Measurements from ENCODE around the gene SCD5. TPM values are rescaled to one million over a fixed set of nuclear protein-coding genes. Genes with fewer than 3 reads are reported as not detected.

Gene SCD5
- total RNA-seq, 1 donor from 2014 or later = 57.4 TPM

DNA sequence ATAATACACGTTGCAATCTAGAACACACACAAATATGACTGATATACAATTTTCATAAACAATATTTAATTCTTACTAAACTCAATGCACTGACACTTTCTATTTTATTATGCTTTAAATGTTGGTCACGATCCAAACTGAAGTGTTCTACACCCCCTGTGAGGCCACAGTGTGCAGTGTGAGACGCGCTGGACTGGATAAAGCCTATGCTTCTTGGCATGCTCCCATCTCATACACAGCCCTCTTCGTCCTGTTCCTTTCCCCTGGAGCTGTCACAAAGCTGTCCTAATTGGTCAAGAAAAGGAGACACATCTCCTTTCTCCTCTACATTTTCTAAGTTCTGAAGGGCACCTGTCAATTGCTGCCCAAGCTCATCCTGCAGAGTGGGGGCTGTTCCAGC lies 72.0 kb downstream of the SCD5 start:
- no peak for DNase-seq (ENCODE audit: low read depth)

DNA sequence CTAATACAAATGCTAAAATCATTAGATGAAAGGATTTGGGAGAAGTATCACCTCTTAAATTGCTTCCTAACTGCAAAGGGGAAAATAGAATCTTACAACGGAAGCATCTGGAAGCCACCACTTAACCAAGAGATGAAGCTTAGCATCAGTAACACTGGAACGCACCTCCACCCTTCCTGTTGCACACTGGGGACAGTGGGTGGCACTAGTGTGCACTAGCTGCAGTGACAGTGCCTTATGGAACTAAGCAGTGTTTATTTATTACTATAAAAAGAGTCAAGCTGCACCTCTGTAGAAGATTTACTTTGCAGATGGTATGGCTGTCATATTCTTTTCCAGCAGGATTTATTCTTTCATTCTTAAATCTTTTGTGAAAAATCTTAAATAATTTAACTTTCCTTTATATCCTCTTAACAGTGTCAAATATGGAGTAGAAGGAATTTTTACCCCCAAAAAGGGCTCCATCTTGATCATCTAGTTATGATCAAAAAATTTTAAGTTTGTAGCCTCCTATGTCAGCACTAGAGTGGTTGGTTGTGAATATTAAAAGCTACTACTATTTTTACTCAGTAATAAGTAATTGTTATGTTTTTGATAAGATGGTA lies 76.7 kb downstream of the SCD5 start:
- peak; percentile 26 for DNase-seq (ENCODE audit: low read depth)

DNA sequence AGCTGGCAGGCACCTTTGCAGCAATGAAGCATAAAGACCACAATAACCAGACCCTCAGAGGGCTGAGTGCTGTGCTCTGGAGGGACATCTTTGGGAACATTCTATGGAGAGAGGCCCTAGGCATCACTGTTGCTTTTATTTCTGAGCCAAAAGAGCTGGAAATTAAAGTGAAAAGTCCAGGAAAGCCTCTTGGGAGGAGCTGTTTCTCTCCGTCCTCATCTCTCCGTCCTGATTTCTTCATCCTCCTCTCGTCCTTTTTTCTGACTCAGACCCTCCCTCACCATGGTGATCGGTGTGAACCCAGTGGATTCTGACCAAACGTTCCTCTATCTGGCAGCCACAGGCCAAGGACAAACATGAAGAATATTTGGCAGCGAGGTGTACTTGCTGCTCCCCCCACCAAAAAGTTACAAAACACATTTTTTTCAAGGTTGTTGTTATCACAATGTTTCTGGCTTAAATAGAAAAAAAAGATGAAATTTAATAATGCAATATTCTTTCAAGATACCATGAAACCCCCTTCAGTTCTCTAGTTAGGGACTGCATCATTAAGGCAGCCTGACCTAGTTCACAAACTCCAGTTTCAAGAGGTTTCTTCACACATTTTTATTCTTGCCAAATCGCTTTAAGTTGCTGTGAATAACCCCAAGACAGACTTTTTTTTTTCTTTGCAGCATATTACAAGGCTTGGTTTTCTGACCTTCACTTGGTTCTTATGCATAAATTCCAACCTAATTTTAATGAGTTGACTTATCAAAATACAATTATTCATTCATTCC lies 80.2 kb downstream of the SCD5 start:
- peak; percentile 50 for DNase-seq (ENCODE audit: low read depth)

DNA sequence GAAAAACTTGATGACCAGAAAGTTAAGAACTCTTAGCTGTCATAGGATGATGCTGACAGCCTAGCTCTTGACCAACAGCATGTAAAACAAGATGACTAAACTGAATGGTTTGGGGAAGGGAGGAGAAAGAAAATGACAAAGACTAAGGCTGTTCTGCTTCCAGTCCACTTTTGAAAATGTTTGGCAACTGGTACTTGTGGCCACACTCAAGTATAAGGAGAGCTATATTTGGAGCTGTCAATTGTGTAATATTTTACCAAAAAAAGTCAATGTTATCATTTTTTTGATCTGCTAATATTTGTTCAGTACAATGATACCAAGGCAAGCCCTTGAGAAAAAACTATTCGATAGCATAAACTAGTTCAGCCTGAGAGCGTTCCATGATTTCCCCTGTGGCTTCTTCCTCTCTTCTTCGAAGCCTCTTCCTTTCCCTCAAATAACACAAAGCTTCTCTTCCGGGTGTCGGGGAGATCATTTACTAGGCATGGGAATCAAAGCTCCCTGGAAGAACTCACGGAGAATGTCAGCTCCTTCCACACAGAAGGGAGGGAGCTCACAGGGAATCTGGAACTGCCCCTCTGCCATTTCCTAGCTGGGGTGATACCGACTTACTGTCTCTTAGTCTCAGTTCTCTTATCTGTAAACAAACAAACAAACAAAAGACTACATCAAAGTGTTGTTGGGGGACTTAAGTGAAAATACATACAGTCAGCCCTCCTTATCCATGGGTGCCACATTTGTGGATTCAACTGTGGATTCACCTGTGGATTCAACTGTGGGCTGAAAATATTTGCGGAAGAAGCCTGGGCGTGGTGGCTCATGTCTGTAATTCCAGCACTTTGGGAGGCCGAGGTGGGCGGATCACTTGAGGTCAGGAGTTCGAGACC lies 82.6 kb downstream of the SCD5 start:
- peak; percentile 74 for DNase-seq (ENCODE audit: low read depth)

DNA sequence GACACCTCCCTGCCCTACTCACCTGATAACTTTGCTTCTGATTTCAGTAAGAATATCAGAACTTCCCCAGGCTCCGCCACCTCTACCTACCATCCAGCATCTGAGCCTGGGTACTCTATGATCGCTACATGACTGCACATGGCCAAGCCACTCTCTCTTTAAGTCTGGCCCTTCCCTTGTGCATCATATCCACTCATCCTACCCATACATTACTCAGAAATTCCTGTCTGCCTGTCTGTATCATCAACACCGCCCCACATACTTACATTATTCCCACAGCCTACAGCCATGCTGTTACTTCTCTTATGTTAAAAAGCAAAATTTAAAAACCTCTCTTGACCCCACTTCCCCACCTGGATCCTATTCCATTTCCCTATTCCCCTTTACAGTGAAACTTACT lies 84.7 kb downstream of the SCD5 start:
- no peak for DNase-seq (ENCODE audit: low read depth)

DNA sequence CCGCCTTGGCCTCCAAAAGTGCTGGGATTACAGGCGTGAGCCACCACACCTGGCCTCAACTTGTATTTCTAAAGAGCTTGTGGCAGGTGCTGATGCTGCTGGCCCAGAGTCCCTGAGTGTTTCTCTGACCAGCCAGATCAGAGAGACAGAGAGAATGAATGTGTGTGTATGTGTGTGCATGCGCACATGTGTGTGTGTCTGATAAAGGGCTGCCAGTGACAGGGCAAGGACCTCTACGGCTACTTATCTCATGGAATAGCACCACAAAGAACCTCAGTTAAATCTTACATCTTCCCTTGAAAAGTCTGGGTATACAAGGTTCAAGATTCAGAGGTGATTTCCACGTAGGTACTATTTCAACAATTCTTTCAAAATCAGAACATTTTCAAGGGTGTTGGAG lies 86.0 kb downstream of the SCD5 start:
- DNase-seq (ENCODE audit: low read depth) = no peak

DNA sequence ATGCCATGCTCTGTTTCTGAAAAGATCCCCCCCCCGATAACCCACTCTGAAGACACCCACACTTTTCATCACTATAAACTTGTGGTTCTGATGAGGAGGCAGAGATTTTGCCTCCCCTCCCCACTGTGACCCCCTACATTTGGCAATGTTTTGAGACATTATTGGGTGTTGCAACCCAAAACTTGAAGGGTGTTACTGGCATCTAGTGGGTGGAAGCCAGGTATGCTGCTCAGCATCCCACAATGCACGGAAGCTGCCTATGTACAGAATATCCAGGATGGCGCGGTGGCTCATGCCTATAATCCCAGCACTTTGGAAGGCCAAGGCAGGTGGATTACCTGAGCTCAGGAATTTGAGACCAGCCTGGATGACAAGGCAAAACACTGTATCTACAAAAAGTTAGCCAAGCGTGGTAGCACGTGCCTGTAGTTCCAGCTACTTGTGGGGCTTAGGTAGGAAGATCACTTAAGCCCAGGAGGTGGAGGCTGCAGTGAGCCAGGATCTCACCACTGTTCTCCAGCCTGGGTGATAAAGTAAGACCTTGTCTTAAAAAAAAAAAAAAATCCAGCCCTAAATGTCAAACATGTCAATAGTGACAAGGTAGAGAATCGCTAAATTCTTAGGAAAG lies 87.3 kb downstream of the SCD5 start:
- no peak for DNase-seq (ENCODE audit: low read depth)

DNA sequence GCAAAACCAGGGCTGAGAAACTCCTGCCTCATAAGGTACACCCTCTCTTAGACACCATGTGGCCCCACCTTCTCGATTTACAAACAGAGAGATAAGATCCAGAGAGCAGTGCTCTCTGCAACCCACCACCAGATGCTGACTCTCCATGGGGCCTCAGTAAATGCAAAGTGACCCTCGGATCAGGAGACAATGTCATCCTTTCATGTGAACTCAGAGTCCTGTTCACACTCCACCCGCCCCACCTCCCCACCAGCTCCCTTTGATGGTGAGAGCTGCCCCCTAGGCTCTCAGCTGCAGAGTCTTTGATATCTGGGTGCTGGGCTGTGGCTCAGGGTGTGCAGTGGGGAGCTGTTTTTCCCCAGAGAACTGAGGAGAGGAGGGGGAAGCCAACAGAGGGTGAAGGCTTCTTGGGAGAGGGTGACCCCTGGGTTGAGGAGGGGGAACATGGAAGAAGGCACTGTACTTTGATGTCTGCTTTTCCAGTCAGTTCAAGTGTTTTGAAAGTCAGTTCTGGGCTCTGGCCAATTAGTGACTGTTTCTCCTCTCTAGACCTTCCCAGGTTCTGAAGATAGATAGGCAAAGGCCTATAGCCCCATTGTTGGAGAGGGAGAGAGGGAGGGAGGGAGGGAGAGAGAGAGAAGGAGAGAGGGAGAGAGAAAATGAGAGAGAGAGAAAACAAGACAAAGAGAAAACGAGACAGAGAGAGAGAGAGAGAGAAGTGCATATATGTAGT lies 88.2 kb downstream of the SCD5 start:
- DNase-seq (ENCODE audit: low read depth) = no peak

DNA sequence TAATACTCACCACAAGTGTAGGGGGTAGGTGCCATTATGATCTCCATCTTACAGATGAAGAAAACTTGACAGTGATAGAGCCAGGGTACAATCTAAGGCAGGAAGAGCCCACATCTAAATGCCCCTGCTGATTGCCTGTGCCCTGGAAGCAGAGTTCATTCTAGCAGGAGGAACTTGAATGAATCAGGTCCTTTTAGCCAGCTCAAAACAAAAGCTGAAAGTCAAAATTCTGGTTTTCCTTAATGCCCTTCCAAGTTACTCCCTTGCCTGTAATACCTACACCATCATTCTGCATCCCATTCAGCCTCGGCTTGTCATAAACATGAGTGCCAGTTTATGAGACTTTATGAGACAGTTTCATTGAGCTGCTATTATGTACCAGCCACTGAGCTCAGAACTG lies 89.6 kb downstream of the SCD5 start:
- peak; percentile 16 for DNase-seq (ENCODE audit: low read depth)

DNA sequence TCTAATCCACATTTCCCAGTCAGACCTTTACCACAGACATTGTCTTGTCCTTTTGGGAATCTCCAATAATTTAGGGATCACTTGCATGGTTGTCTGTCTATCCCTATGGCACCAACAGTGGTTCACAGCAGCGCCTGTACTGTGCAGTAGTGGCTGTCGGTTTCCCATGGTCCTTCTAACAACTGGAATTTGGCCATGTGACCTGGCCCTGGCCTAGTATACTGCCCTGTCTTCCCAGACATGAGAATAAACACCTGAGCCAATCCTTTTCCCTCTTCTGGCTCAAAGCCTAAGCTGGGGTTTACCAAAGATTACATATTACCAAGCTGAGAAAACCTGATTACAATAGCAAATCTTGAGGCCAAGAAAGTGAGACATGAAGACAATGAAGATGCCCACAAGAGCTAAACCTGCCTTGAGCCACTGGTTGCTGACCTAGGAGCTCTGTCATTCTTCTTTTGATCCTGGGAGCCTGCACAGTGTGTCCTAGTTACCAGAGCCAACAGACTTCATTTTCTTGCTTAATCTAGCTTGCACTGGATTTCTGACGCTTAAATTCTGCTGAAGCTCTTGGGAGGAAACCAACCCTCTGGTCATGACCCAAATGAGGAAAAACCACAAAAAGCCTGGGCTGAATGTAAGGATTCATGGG lies 92.1 kb downstream of the SCD5 start:
- DNase-seq (ENCODE audit: low read depth) = peak; percentile 97

DNA sequence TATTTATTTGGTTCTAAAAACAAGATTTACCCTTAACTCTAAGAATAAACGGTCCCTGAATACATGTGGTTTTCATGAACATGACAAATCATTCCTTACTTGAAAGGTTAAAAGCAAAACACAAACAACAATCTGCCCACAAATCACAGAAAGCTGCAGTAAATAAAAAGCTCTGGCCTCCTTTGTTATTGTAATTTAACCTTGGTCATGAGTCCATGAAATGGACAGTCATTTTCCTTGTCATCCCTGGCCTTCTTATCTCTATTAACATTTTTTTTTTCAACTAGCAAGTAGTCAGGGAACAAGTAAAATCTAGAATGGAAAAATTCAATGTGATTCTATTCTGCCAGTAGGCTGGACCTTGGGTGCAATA lies 92.7 kb downstream of the SCD5 start:
- peak; percentile 93 for DNase-seq (ENCODE audit: low read depth)

DNA sequence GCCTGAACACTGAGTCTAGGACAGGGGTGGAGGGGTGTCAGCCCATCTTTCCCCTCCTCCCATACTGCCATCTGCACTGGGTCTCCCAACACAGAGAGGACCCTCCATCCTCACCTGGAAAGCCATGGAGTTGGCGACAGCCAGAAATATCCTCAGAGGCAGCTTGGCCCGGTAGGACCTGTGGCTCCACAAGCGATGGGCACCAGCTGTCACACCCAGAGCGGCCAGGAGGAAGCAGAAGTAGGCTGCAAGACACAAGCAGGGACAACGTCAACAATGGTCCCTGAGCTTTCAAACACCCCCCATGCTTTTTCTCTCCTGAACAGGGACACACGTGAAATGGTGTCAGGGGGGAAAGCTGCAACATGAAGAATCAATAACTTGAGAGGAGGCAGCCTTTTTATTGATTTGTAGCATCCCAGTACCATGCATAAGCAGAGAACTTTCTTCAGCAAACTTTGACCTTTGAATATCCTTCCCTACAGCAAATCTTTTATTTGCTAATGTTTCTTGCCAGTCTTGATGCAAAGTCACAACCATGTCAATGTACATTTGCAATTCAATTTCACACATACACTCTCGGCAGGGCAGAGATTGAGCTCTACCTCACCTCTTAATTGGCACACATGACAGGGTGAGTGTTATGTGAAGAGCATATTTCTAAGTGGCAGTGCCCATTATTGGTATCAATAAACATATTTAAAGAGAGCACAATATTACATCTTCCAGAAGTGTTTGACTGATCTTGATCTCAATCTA lies 93.2 kb downstream of the SCD5 start:
- no peak for DNase-seq (ENCODE audit: low read depth)

DNA sequence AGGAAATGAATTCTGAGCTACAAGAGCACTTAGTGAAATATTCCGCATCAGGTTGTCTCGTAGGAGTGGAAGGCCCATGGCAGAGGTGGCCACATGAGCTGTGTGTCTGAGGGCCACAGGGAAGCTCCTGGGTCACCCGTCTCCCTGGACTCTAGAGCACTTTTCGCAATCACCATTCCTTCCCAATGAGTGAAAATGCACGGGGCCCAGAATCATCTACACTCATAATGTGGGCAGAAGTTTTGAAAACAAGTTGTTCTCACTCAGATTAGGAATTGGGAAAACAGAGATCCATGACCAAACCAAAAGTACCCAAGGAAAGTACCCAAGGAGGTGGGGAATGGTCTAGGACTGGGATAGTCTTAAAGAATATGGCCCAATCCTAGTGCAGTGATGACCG lies 94.4 kb downstream of the SCD5 start:
- DNase-seq (ENCODE audit: low read depth) = peak; percentile 57

DNA sequence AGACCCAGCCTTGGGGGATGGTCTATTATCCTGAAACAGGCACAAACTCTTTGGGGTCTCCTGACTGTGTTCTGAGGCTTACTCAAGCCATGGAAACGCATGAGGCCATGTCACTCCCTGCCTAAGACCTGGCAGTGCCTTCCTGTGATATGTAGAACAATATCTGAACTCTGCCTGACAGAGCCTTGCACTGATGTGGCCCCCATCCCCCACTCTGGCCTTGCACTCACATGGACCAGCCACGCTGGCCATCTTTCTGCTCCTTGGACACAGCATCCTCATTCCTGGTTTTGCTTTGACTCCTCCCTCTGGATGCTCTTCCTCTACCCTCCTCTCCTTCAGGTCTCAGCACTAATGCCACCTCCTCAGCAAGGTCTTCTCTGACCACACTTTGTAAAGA lies 100.2 kb downstream of the SCD5 start:
- DNase-seq (ENCODE audit: low read depth) = no peak

DNA sequence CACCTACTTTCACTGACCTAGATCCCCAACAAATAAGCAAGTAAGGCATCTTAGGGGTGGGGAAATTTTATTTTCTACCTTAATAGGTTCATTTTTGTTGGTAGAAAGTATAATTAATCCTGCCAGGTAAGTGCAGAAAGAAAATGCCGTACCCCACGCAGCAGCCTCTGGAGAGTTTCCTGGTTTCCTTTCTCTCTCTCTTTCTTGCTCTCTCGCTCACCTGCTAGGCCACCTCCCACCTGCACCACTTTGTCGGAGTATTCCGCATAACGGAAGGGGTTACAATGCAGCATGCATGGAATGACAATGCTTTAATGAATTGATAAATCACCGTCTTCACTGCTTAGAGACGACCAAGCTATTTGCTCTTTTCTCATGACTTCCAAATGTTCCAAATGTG lies 101.0 kb downstream of the SCD5 start:
- DNase-seq (ENCODE audit: low read depth) = no peak

DNA sequence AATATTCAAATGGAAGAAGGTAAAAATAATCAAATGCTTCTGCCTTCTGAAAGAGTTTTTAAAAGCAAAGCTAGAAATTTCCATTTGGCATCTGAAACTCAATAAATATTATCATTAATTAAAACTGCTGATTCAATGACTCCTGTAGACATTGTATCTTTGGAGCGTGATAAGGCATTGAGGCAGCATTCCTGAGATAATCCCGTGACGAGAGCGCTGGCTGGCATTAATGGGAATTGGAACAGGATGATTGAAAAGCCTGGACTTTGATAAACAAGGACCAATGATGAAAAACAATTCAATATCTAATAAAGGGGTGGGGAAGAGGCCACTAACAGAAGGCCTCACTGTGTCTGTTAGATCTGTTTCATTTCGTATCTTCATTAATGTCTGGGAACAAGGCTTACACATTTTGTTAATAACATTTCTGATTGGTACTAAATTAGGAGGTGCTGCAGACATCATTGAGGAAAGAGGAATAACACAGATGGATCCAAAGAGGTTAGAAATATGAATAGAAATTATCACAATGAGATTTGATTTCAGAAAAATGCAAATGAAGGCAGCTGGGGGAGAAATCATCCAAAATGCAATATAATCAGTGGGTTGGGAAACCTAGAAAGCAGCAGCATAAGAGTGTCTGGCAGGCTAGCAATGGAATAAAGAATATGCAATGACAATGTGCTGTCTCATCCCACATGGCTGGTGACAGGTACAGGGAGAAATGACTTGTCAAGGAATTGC lies 102.3 kb downstream of the SCD5 start:
- no peak for DNase-seq (ENCODE audit: low read depth)

DNA sequence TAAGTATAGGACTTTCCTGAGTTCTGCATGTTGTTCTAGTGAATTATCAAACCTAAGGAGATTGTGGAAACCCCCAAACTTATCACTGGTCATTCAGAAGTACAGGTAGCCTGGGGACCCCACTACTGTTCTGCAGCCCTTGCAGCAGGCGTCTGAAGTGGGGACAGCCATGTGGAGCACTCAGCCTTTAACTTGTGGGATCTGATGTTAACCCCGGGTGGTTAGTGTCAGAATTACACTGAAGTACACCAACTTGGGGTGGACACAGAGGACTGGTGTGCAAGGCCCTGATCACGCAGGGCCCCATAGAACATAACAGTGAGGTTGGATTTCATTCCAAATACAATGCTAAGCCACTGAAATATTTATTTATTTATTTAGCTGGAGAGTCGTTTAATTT lies 103.7 kb downstream of the SCD5 start:
- no peak for DNase-seq (ENCODE audit: low read depth)

DNA sequence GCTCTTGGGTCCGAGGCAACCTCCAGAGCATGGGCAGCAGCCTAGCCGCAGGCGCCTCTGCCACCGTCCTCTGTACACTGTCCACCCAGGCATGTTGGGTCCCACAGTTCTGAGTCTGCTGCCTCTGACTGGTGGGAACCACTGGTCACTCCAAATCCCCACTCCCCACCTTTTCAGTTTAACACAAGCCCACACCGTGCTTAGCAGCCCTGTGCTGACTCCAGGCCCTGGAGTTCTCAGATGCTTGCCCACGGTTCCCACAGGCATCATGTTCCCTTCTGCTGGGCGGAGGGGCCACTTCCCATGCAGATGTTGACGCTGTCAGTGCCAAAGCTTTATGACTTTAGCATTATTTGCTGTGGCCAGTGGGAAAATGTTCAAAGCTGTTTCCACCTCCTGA lies 104.5 kb downstream of the SCD5 start:
- no peak for DNase-seq (ENCODE audit: low read depth)

DNA sequence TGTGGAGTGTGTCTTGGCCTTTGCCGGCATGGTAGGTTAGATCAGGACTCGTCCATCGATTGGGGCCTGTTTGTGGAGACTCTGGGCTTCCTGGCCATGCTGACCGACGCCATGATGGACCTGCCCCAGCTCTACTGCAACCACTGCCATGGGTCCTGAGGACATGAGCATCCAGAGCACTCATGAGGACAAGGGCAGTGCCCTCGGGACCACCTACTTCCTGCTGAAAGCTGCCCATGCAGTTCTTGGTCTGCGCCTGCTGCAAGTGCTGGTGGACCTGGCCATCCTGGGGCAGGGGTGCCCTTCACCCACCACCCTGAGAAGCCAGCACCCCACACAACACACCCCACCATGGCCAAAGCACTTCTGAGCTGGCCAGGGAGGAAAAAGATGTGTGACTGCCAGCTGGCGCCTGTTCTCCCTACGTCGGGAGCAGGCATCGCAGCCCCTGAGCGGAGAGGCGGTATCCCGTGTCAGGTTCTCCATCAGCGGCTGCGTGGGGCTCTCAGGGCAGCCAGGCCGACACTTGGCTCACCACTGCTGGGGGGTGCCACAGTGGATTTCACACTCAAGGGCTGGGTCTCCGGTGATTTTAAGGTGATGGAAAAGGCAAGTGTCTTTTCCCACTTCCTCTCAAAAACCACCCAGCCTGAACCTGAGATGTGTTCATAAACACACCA lies 106.4 kb downstream of the SCD5 start:
- DNase-seq (ENCODE audit: low read depth) = no peak

All from renal cortical epithelial cell (primary cell).